ENCODE data around the gene CUL7.
"Not testable (repeated sequence)": the region's sequence is repeated elsewhere in the genome, so short reads cannot be mapped to it uniquely, and the experiment has no call there.

Gene CUL7

GRCh38 chr6:43045371-43045930 is 8.2 kb downstream of the CUL7 start:
- TF ChIP-seq POLR2A (IDR thresholded peaks at IDR 0.05; ENCODE audit: extremely low read depth, insufficient read length) (no peak), CTCF (IDR thresholded peaks at IDR 0.05; ENCODE audit: low read depth, low read length) (no peak), MYC (IDR thresholded peaks at IDR 0.05; ENCODE audit: low read depth, low read length) (no peak), MAX (IDR thresholded peaks at IDR 0.05; ENCODE audit: low read depth, low read length) (no peak)
- H3K4me3 ChIP-seq (ENCODE audit: low read depth, low read length) = no peak overlapping the region
- DNase-seq (ENCODE audit: low read depth) = no peak

GRCh38 chr6:43043310-43043709 is 10.3 kb downstream of the CUL7 start:
- DNase-seq (ENCODE audit: low read depth) = no peak
- TF ChIP-seq CTCF (IDR thresholded peaks at IDR 0.05; ENCODE audit: low read depth, low read length) (no peak), MYC (IDR thresholded peaks at IDR 0.05; ENCODE audit: low read depth, low read length) (no peak)
- no peak overlapping the region for H3K4me3 ChIP-seq (ENCODE audit: low read depth, low read length)

- H3K4me3 ChIP-seq (ENCODE audit: low read depth, low read length); DNase-seq (ENCODE audit: low read depth): not testable (repeated sequence)
Observed at GRCh38 chr6:43041475-43041874, 12.2 kb downstream of the CUL7 start.

- H3K4me3 ChIP-seq (ENCODE audit: low read depth, low read length) = no peak overlapping the region
- DNase-seq (ENCODE audit: low read depth) = no peak
- no peak for TF ChIP-seq POLR2A (IDR thresholded peaks at IDR 0.05; ENCODE audit: extremely low read depth, insufficient read length)
- TF ChIP-seq MAX (IDR thresholded peaks at IDR 0.05; ENCODE audit: low read depth, low read length) = no peak
- TF ChIP-seq CTCF (IDR thresholded peaks at IDR 0.05; ENCODE audit: low read depth, low read length) = no peak
- TF ChIP-seq MYC (IDR thresholded peaks at IDR 0.05; ENCODE audit: low read depth, low read length) = no peak
Observed at GRCh38 chr6:43040542-43041257, 13.0 kb downstream of the CUL7 start.

- no peak overlapping the region for H3K4me3 ChIP-seq (ENCODE audit: low read depth, low read length)
- TF ChIP-seq MYC (IDR thresholded peaks at IDR 0.05; ENCODE audit: low read depth, low read length) = no peak
- TF ChIP-seq CTCF (IDR thresholded peaks at IDR 0.05; ENCODE audit: low read depth, low read length) = no peak
- no peak for TF ChIP-seq POLR2A (IDR thresholded peaks at IDR 0.05; ENCODE audit: extremely low read depth, insufficient read length)
- TF ChIP-seq MAX (IDR thresholded peaks at IDR 0.05; ENCODE audit: low read depth, low read length) = no peak
- no peak for DNase-seq (ENCODE audit: low read depth)
Observed at GRCh38 chr6:43038727-43039126, 14.9 kb downstream of the CUL7 start.

- no peak for DNase-seq (ENCODE audit: low read depth)
- no peak for TF ChIP-seq MAX (IDR thresholded peaks at IDR 0.05; ENCODE audit: low read depth, low read length)
- TF ChIP-seq MYC (IDR thresholded peaks at IDR 0.05; ENCODE audit: low read depth, low read length) = no peak
- no peak for TF ChIP-seq POLR2A (IDR thresholded peaks at IDR 0.05; ENCODE audit: extremely low read depth, insufficient read length)
- TF ChIP-seq CTCF (IDR thresholded peaks at IDR 0.05; ENCODE audit: low read depth, low read length) = no peak
- H3K4me3 ChIP-seq (ENCODE audit: low read depth, low read length) = no peak overlapping the region
Observed at GRCh38 chr6:43037706-43038105, 15.9 kb downstream of the CUL7 start.
